CD4-positive, alpha-beta T cell treated with Interferon alpha-2 for 1 hour (primary cell): ENCODE measurements around the gene NEMP2.

Source experiments
- DNase-seq, 2 donors: peaks; one replicate each; pipeline ENCODE4 v3.0.0-alpha.2; 2020 to 2022

Gene NEMP2

GRCh38 chr2:190553254-190553653 is 18.7 kb upstream of the NEMP2 start:
- DNase-seq: no peak

- peak; percentile 34 to 50 for DNase-seq
Measured at GRCh38 chr2:190551928-190552327, 17.4 kb upstream of the NEMP2 start.

- DNase-seq: no peak
Measured at GRCh38 chr2:190550137-190550536, 15.6 kb upstream of the NEMP2 start.

- DNase-seq: no peak
Measured at GRCh38 chr2:190547886-190548285, 13.4 kb upstream of the NEMP2 start.

- DNase-seq: no peak
Measured at GRCh38 chr2:190546734-190547133, 12.2 kb upstream of the NEMP2 start.

GRCh38 chr2:190545555-190546385 is 11.2 kb upstream of the NEMP2 start:
- DNase-seq: no peak

GRCh38 chr2:190545093-190545492 is 10.6 kb upstream of the NEMP2 start:
- DNase-seq: no peak

- no peak for DNase-seq
Measured at GRCh38 chr2:190540048-190540447, 5.5 kb upstream of the NEMP2 start.

- no peak for DNase-seq
Measured at GRCh38 chr2:190538201-190538600, 3.7 kb upstream of the NEMP2 start.

GRCh38 chr2:190537765-190538164 is 3.2 kb upstream of the NEMP2 start:
- no peak for DNase-seq

GRCh38 chr2:190535586-190535985 is 1.1 kb upstream of the NEMP2 start:
- no peak for DNase-seq

- no peak for DNase-seq
Measured at GRCh38 chr2:190535121-190535439, 558 bp upstream of the NEMP2 start.

GRCh38 chr2:190533968-190534309 is 583 bp downstream of the NEMP2 start:
- peak; percentile 52 to 73 for DNase-seq

GRCh38 chr2:190533175-190533967 is 1.2 kb downstream of the NEMP2 start:
- DNase-seq: peak in 1 of 2 donors; percentile 30

GRCh38 chr2:190532581-190532980 is 1.9 kb downstream of the NEMP2 start:
- DNase-seq: no peak

- DNase-seq: no peak
Measured at GRCh38 chr2:190530248-190530900, 4.1 kb downstream of the NEMP2 start.

- DNase-seq: no peak
Measured at GRCh38 chr2:190529486-190530247, 4.9 kb downstream of the NEMP2 start.

GRCh38 chr2:190528521-190529001 is 6.0 kb downstream of the NEMP2 start:
- DNase-seq: no peak

GRCh38 chr2:190527918-190528317 is 6.6 kb downstream of the NEMP2 start:
- no peak for DNase-seq

GRCh38 chr2:190527214-190527613 is 7.3 kb downstream of the NEMP2 start:
- DNase-seq: no peak

- DNase-seq: no peak
Measured at GRCh38 chr2:190526105-190526750, 8.3 kb downstream of the NEMP2 start.

- DNase-seq: no peak
Measured at GRCh38 chr2:190524928-190525327, 9.6 kb downstream of the NEMP2 start.
